Muscle layer of duodenum (tissue), 2 donors: ENCODE results near the gene VCAN.

Experiments
- H3K27ac ChIP-seq: one replicate; pipeline ENCODE4 v1.7.0; 2013; ENCODE audit warnings: mild to moderate bottlenecking, low read length
- H3K27me3 ChIP-seq: one replicate; pipeline ENCODE4 v1.7.0; 2013; ENCODE audit warnings: low read depth, mild to moderate bottlenecking, control low read depth, low read length
- H3K36me3 ChIP-seq, 2 donors: one replicate each; pipeline ENCODE4 v1.7.0; 2013; ENCODE audit warnings: low read length in 2 of 2, control low read depth in 1 of 2, mild to moderate bottlenecking in 1 of 2; ENCODE audit not compliant: insufficient read depth in 2 of 2, control insufficient read depth in 1 of 2
- H3K4me1 ChIP-seq, 2 donors: one replicate each; pipeline ENCODE4 v1.7.0; 2013; ENCODE audit warnings: low read length in 2 of 2, mild to moderate bottlenecking in 2 of 2, control low read depth in 1 of 2, moderate library complexity in 1 of 2; ENCODE audit not compliant: insufficient read depth in 2 of 2, control insufficient read depth in 1 of 2
- H3K4me3 ChIP-seq, 2 donors: one replicate each; pipeline ENCODE4 v1.7.0; 2013; ENCODE audit warnings: low read length in 2 of 2, low read depth in 1 of 2, mild to moderate bottlenecking in 1 of 2
- H3K9me3 ChIP-seq, 2 donors: one replicate each; pipeline ENCODE4 v1.7.0; 2013; ENCODE audit warnings: low read length in 2 of 2, control low read depth in 1 of 2, mild to moderate bottlenecking in 1 of 2; ENCODE audit not compliant: control insufficient read depth in 1 of 2
- donor health status: healthy.

The VCAN gene

GRCh38 chr5:83484294-83484693 is 12.8 kb downstream of the VCAN start:
- Histone ChIP-seq H3K36me3 (no peaks in the 10 kb centered on the region), H3K27me3 (no peaks in the 10 kb centered on the region), H3K27ac (no peak overlapping the region), H3K4me1 (no peaks in the 10 kb centered on the region), H3K4me3 (no peak overlapping the region), H3K9me3 (no peaks in the 10 kb centered on the region)

GRCh38 chr5:83485842-83486241 is 14.3 kb downstream of the VCAN start:
- H3K27ac ChIP-seq = no peak overlapping the region
- H3K27me3 ChIP-seq = no peaks in the 10 kb centered on the region
- no peak overlapping the region for H3K4me3 ChIP-seq
- H3K9me3 ChIP-seq = no peaks in the 10 kb centered on the region
- no peaks in the 10 kb centered on the region for H3K36me3 ChIP-seq
- no peaks in the 10 kb centered on the region for H3K4me1 ChIP-seq

DNA sequence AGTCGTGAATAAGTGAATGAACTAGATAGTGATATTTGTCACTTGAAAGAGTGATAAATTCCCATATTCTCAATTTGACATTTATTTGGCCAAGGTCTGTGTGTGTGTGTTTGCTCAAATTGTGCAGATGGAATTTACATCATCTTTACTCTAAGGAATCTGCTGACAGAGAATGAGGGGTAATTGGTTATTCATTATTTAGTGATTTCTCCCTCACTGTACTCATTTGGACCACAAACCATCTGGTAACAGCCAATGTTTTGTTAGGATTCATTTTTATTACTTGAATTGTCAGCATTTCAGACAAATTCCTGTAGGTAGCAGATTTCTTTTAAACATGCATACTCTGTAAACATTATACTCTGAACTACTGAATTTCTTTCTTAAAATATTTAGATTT is 15.6 kb downstream of the VCAN start:
- no peaks in the 10 kb centered on the region for H3K36me3 ChIP-seq
- no peak overlapping the region for H3K4me3 ChIP-seq
- H3K4me1 ChIP-seq = no peaks in the 10 kb centered on the region
- H3K27me3 ChIP-seq = no peaks in the 10 kb centered on the region
- no peak overlapping the region for H3K27ac ChIP-seq
- H3K9me3 ChIP-seq = no peaks in the 10 kb centered on the region

- H3K36me3 ChIP-seq = no peaks in the 10 kb centered on the region
- H3K27ac ChIP-seq = no peak overlapping the region
- no peaks in the 10 kb centered on the region for H3K27me3 ChIP-seq
- no peaks in the 10 kb centered on the region for H3K9me3 ChIP-seq
- H3K4me1 ChIP-seq = no peaks in the 10 kb centered on the region
- no peak overlapping the region for H3K4me3 ChIP-seq
Measured at GRCh38 chr5:83488271-83488670, 16.7 kb downstream of the VCAN start.

GRCh38 chr5:83488821-83489220 is 17.3 kb downstream of the VCAN start:
- Histone ChIP-seq H3K9me3 (no peaks in the 10 kb centered on the region), H3K36me3 (no peaks in the 10 kb centered on the region)

GRCh38 chr5:83490203-83490602 is 18.7 kb downstream of the VCAN start:
- Histone ChIP-seq H3K36me3 (no peaks in the 10 kb centered on the region), H3K4me3 (no peak overlapping the region), H3K27ac (no peak overlapping the region), H3K27me3 (no peaks in the 10 kb centered on the region), H3K9me3 (no peaks in the 10 kb centered on the region), H3K4me1 (no peaks in the 10 kb centered on the region)

More at GRCh38 chr5:83488821-83489220, 17.3 kb downstream of the VCAN start:
- Histone ChIP-seq H3K27me3 (no peaks in the 10 kb centered on the region), H3K27ac (no peak overlapping the region), H3K4me1 (no peaks in the 10 kb centered on the region), H3K4me3 (no peak overlapping the region)

DNA sequence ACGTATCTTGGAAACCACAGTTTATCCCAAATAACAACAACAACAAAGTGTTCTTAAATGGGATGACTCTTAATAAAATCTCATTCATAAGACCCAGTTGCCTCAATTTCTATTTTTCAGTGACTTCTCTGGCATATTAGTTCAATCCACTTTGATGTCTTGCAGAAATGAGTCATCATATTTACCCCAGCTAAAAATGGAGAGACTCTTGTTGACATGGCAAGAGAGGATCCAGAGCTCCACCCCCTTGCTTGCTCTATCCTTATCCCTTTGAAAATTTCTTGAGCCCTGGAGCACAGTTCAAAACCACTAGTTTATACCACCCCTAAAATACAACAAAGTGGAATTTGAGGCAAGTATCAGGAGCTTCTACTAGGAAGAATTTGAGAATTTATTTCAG is 20.8 kb downstream of the VCAN start:
- no peaks in the 10 kb centered on the region for H3K36me3 ChIP-seq
- H3K9me3 ChIP-seq = no peaks in the 10 kb centered on the region
- H3K4me3 ChIP-seq = no peak overlapping the region
- no peaks in the 10 kb centered on the region for H3K27me3 ChIP-seq
- H3K27ac ChIP-seq = no peak overlapping the region
- no peaks in the 10 kb centered on the region for H3K4me1 ChIP-seq

DNA sequence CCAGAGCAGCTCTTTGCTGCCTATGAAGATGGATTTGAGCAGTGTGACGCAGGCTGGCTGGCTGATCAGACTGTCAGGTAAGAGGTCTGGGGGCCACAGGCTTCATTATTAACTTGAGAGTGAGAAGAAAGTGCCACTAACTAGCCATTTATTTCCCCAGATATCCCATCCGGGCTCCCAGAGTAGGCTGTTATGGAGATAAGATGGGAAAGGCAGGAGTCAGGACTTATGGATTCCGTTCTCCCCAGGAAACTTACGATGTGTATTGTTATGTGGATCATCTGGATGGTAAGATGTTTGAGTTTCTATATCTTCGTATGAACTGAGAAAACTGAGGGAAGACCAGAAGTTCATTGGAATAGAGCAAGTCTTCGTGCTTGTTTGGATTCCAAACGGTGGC is 22.1 kb downstream of the VCAN start:
- H3K27ac ChIP-seq = no peak overlapping the region
- no peaks in the 10 kb centered on the region for H3K4me1 ChIP-seq
- H3K27me3 ChIP-seq = no peaks in the 10 kb centered on the region
- H3K36me3 ChIP-seq = no peaks in the 10 kb centered on the region
- H3K9me3 ChIP-seq = no peaks in the 10 kb centered on the region
- no peak overlapping the region for H3K4me3 ChIP-seq

- Histone ChIP-seq H3K36me3 (no peaks in the 10 kb centered on the region), H3K27ac (no peak overlapping the region), H3K4me3 (no peak overlapping the region), H3K4me1 (no peaks in the 10 kb centered on the region), H3K27me3 (no peaks in the 10 kb centered on the region), H3K9me3 (no peaks in the 10 kb centered on the region)
Measured at GRCh38 chr5:83494087-83494620, 22.6 kb downstream of the VCAN start.

- H3K36me3 ChIP-seq = no peaks in the 10 kb centered on the region
- no peak overlapping the region for H3K4me3 ChIP-seq
- H3K9me3 ChIP-seq = no peaks in the 10 kb centered on the region
- H3K27me3 ChIP-seq = no peaks in the 10 kb centered on the region
- H3K4me1 ChIP-seq = no peaks in the 10 kb centered on the region
- no peak overlapping the region for H3K27ac ChIP-seq
Measured at GRCh38 chr5:83494666-83495065, 23.1 kb downstream of the VCAN start.

DNA sequence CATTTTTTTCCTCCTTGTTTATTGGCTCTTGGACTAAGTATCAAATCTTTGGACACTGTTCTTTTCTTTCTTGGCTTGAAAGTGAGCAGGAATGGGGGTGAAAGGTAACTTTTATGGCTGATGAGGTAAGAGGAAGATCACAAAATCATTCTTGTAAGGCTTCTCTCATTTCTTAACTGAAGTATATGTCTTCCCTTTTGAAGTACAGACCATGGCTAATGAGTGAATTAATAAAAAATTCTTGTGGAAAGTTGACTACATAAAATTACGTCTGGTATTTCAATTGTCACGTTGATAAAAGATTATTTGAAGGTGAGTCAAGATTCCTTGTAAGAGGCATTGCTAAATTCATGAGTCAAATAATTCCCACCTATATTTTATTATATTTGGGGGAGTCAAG is 25.1 kb downstream of the VCAN start:
- no peaks in the 10 kb centered on the region for H3K9me3 ChIP-seq
- no peak overlapping the region for H3K27ac ChIP-seq
- no peaks in the 10 kb centered on the region for H3K36me3 ChIP-seq
- H3K4me3 ChIP-seq = no peak overlapping the region
- no peaks in the 10 kb centered on the region for H3K4me1 ChIP-seq
- H3K27me3 ChIP-seq = no peaks in the 10 kb centered on the region

- Histone ChIP-seq H3K27me3 (no peaks in the 10 kb centered on the region), H3K4me1 (no peaks in the 10 kb centered on the region), H3K27ac (no peak overlapping the region), H3K9me3 (no peaks in the 10 kb centered on the region), H3K36me3 (no peaks in the 10 kb centered on the region), H3K4me3 (no peak overlapping the region)
Measured at GRCh38 chr5:83498585-83498984, 27.0 kb downstream of the VCAN start.
